Loucy (cell line): ENCODE measurements around the gene ZNF865.

Experiments used
- H2AFZ ChIP-seq: fragments of 200-600 bp; sonication (generic); 2 replicates; pipeline ENCODE4 v1.6.0; 2016; ENCODE audit warnings: antibody characterized with exemption, mild to moderate bottlenecking, low read length, moderate library complexity
- H3F3A ChIP-seq: fragments of 200-600 bp; 2 replicates; pipeline ENCODE4 v1.6.0; 2016; ENCODE audit warnings: antibody characterized with exemption, low read depth, mild to moderate bottlenecking
- H3K27me3 ChIP-seq: fragments of 200-600 bp; sonication (generic); 2 replicates; pipeline ENCODE4 v1.6.1; 2014; ENCODE audit warnings: low read length, mild to moderate bottlenecking; ENCODE audit not compliant: insufficient read depth, poor library complexity, severe bottlenecking
- H3K36me3 ChIP-seq: fragments of 200-600 bp; sonication (generic); 2 replicates; pipeline ENCODE4 v1.6.1; 2016; ENCODE audit warnings: low read length; ENCODE audit not compliant: insufficient read depth
- H3K4me1 ChIP-seq: fragments of 200-600 bp; sonication (generic); 2 replicates; pipeline ENCODE4 v1.5.1; 2014; ENCODE audit warnings: low read length, mild to moderate bottlenecking; ENCODE audit not compliant: insufficient read depth, poor library complexity, severe bottlenecking
- H3K4me2 ChIP-seq: fragments of 200-600 bp; sonication (generic); 2 replicates; pipeline ENCODE4 v1.6.0; 2014; ENCODE audit warnings: antibody characterized with exemption, low read length, low read depth, mild to moderate bottlenecking; ENCODE audit not compliant: poor library complexity, severe bottlenecking
- H3K4me3 ChIP-seq: fragments of 200-600 bp; sonication (generic); 2 replicates; pipeline ENCODE4 v1.5.1; 2014; ENCODE audit warnings: low read length, mild to moderate bottlenecking, mixed read lengths; ENCODE audit not compliant: poor library complexity, severe bottlenecking
- H3K79me2 ChIP-seq: fragments of 200-600 bp; sonication (generic); 2 replicates; pipeline ENCODE4 v1.6.1; 2014; ENCODE audit warnings: low read length; ENCODE audit not compliant: insufficient read depth
- H3K9ac ChIP-seq: fragments of 200-600 bp; sonication (generic); 2 replicates; pipeline ENCODE4 v1.6.0; 2014; ENCODE audit warnings: mild to moderate bottlenecking, low read depth, low read length, moderate library complexity; ENCODE audit not compliant: poor library complexity, severe bottlenecking
- H3K9me2 ChIP-seq: fragments of 200-600 bp; sonication (generic); replicated peaks from 2 replicates; pipeline ENCODE4 v1.6.1; 2016; ENCODE audit warnings: low read depth, low read length, mixed read lengths
- H3K9me3 ChIP-seq: fragments of 200-600 bp; sonication (generic); 2 replicates; pipeline ENCODE4 v1.6.1; 2014; ENCODE audit warnings: mild to moderate bottlenecking, antibody characterized with exemption, low read length, low read depth; ENCODE audit not compliant: insufficient read depth
- H4K20me1 ChIP-seq: fragments of 200-600 bp; sonication (generic); 2 replicates; pipeline ENCODE4 v1.6.0; 2014; ENCODE audit warnings: antibody characterized with exemption, low read length, mild to moderate bottlenecking; ENCODE audit not compliant: insufficient read depth, poor library complexity, severe bottlenecking
- EZH2phosphoT487 ChIP-seq: fragments of 200-600 bp; IDR thresholded peaks from 2 replicates; pipeline ENCODE4 v1.6.1; 2018; ENCODE audit warnings: antibody characterized with exemption, mild to moderate bottlenecking, moderate library complexity, borderline replicate concordance
- TF ChIP-seq, protein P1 (sequence below): fragments of 200-600 bp; sonication (generic); conservative IDR thresholded peaks from 2 replicates; pipeline ENCODE4 v1.5.1; 2014; ENCODE audit warnings: mild to moderate bottlenecking, antibody characterized with exemption, low read length

Gene ZNF865

DNA sequence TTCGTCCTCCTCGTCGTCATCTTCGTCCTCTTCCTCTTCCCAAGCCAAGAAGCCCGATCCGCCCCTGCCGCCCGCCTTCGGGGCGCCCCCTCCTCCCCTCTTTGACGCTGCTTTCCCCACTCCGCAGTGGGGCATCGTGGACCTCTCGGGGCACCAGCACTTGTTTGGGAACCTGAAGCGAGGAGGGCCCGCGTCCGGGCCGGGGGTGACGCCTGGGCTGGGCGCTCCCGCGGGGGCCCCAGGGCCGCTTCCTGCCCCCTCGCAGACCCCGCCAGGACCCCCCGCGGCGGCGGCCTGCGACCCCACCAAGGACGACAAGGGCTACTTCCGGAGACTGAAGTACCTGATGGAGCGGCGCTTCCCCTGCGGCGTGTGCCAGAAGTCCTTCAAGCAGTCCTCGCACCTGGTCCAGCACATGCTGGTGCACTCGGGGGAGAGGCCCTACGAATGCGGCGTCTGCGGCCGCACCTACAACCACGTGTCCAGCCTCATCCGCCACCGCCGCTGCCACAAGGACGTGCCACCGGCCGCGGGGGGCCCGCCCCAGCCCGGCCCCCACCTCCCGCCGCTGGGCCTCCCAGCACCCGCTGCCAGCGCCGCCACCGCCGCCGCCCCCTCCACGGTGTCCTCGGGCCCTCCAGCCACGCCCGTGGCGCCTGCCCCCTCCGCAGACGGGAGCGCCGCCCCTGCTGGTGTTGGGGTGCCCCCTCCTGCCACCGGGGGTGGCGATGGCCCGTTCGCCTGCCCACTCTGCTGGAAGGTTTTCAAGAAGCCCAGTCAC, 8.7 kb downstream of the ZNF865 start:
- Histone ChIP-seq H3K4me2 (no peak overlapping the region), H4K20me1 (peaks cover 13% of the 10 kb centered on the region), H3K27me3 (no peaks in the 10 kb centered on the region), H3K79me2 (peaks cover 26% of the 10 kb centered on the region), H3F3A (no peaks in the 10 kb centered on the region), H3K9me3 (no peaks in the 10 kb centered on the region), H3K9me2 (no peaks in the 10 kb centered on the region), H3K36me3 (peaks cover 14% of the 10 kb centered on the region; the same call in 1 of the 2 replicates), H3K4me1 (peaks cover 2% of the 10 kb centered on the region), H3K4me3 (no peak overlapping the region), H2AFZ (no peak overlapping the region), H3K9ac (no peak overlapping the region)
- TF ChIP-seq EZH2phosphoT487: no peak
- TF ChIP-seq, protein P1, sequence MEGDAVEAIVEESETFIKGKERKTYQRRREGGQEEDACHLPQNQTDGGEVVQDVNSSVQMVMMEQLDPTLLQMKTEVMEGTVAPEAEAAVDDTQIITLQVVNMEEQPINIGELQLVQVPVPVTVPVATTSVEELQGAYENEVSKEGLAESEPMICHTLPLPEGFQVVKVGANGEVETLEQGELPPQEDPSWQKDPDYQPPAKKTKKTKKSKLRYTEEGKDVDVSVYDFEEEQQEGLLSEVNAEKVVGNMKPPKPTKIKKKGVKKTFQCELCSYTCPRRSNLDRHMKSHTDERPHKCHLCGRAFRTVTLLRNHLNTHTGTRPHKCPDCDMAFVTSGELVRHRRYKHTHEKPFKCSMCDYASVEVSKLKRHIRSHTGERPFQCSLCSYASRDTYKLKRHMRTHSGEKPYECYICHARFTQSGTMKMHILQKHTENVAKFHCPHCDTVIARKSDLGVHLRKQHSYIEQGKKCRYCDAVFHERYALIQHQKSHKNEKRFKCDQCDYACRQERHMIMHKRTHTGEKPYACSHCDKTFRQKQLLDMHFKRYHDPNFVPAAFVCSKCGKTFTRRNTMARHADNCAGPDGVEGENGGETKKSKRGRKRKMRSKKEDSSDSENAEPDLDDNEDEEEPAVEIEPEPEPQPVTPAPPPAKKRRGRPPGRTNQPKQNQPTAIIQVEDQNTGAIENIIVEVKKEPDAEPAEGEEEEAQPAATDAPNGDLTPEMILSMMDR: no peak

DNA sequence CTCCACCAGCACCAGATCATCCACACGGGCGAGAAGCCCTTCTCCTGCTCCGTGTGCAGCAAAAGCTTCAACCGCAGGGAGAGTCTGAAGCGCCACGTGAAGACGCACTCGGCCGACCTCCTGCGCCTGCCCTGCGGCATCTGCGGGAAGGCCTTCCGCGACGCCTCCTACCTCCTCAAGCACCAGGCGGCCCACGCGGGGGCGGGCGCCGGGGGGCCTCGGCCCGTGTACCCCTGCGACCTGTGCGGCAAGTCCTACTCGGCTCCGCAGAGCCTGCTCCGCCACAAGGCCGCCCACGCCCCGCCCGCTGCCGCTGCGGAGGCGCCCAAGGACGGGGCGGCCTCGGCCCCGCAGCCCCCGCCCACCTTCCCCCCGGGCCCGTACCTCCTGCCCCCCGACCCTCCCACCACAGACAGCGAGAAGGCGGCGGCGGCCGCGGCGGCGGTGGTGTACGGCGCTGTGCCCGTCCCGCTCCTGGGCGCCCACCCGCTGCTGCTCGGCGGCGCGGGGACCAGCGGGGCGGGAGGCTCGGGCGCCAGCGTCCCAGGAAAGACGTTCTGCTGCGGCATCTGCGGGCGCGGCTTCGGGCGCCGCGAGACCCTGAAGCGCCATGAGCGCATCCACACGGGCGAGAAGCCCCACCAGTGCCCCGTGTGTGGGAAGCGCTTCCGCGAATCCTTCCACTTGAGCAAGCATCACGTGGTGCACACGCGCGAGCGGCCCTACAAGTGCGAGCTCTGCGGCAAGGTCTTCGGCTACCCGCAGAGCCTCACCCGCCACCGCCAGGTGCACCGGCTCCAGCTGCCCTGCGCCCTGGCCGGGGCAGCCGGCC, 9.5 kb downstream of the ZNF865 start:
- Histone ChIP-seq H3K36me3 (peaks cover 14% of the 10 kb centered on the region; the same call in 1 of the 2 replicates), H3K4me3 (no peak overlapping the region), H3K9ac (no peak overlapping the region), H3K9me3 (no peaks in the 10 kb centered on the region), H3F3A (no peaks in the 10 kb centered on the region), H3K4me1 (no peaks in the 10 kb centered on the region), H4K20me1 (peaks cover 8% of the 10 kb centered on the region), H3K9me2 (no peaks in the 10 kb centered on the region), H2AFZ (no peak overlapping the region), H3K4me2 (no peak overlapping the region), H3K79me2 (peaks cover 17% of the 10 kb centered on the region; the same call in 1 of the 2 replicates), H3K27me3 (no peaks in the 10 kb centered on the region)
- no peak for TF ChIP-seq EZH2phosphoT487
- TF ChIP-seq, protein P1: no peak

DNA sequence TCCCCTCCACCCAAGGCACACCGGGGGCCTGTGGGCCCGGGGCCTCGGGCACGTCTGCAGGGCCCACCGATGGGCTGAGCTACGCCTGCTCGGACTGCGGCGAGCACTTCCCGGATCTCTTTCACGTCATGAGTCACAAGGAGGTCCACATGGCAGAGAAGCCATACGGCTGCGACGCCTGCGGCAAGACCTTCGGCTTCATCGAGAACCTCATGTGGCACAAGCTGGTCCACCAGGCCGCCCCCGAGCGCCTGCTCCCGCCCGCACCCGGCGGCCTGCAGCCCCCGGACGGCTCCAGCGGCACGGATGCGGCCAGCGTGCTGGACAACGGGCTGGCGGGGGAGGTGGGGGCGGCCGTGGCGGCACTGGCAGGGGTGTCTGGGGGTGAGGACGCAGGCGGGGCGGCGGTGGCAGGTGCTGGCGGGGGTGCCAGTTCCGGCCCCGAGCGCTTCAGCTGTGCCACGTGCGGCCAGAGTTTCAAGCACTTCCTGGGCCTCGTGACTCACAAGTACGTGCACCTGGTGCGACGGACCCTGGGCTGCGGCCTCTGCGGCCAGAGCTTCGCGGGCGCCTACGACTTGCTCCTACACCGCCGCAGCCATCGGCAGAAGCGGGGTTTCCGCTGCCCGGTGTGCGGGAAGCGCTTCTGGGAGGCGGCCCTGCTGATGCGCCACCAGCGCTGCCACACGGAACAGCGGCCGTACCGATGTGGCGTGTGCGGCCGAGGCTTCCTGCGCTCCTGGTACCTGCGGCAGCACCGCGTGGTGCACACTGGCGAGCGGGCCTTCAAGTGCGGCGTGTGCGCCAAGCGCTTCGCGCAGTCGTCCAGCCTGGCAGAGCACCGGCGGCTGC, 10.3 kb downstream of the ZNF865 start:
- Histone ChIP-seq H3K4me2 (no peak overlapping the region), H3K27me3 (no peaks in the 10 kb centered on the region), H3K9me2 (no peaks in the 10 kb centered on the region), H3K4me1 (peaks cover 6% of the 10 kb centered on the region), H3K9me3 (no peaks in the 10 kb centered on the region), H4K20me1 (peaks cover 8% of the 10 kb centered on the region), H3K4me3 (no peak overlapping the region), H3K9ac (no peak overlapping the region), H3K79me2 (peaks cover 17% of the 10 kb centered on the region; the same call in 1 of the 2 replicates), H3K36me3 (peaks cover 14% of the 10 kb centered on the region; the same call in 1 of the 2 replicates), H2AFZ (no peak overlapping the region), H3F3A (no peaks in the 10 kb centered on the region)
- TF ChIP-seq, protein P1: no peak
- TF ChIP-seq EZH2phosphoT487: no peak
